SK-N-SH treated with all-trans-retinoic acid at 6 μM for 48 hours (cell line): ENCODE results near the gene AGR2.

Experiments
- ATAC-seq: fragments of 200-7000 bp; cut with Tn5 transposase; 3 replicates; pipeline ENCODE4 v1.9.1; 2020; ENCODE audit warnings: mild to moderate bottlenecking, moderate library complexity
- ARNTL ChIP-seq: fragments of 450-650 bp; formaldehyde crosslinking; IDR thresholded peaks from 2 replicates; pipeline ENCODE4 v1.5.0; 2020; ENCODE audit warnings: low read depth, mild to moderate bottlenecking, moderate library complexity, borderline replicate concordance
- BACH2 ChIP-seq: fragments of 250-450 bp; sonication (Bioruptor Pico); IDR thresholded peaks from 2 replicates; pipeline ENCODE4 v1.9.0; 2021; ENCODE audit warnings: mild to moderate bottlenecking, borderline replicate concordance
- CREB5 ChIP-seq: fragments of 250-450 bp; sonication (Bioruptor Pico); IDR thresholded peaks from 2 replicates; pipeline ENCODE4 v1.5.1; 2020; ENCODE audit warnings: low read depth, mild to moderate bottlenecking, moderate library complexity
- CSDC2 ChIP-seq: fragments of 250-450 bp; sonication (Bioruptor Pico); IDR thresholded peaks from 2 replicates; pipeline ENCODE4 v1.5.0; 2020; ENCODE audit warnings: mild to moderate bottlenecking, moderate library complexity
- ESRRG ChIP-seq: fragments of 250-450 bp; sonication (Bioruptor Pico); IDR thresholded peaks from 2 replicates; pipeline ENCODE4 v1.6.1; 2021; ENCODE audit warnings: mild to moderate bottlenecking
- GLIS3 ChIP-seq: fragments of 250-450 bp; sonication (Bioruptor Pico); IDR thresholded peaks from 2 replicates; pipeline ENCODE4 v1.5.0; 2020; ENCODE audit warnings: mild to moderate bottlenecking, moderate library complexity
- ISL1 ChIP-seq: fragments of 250-450 bp; sonication (Bioruptor Pico); IDR thresholded peaks from 2 replicates; pipeline ENCODE4 v2.1.2; 2022; ENCODE audit warnings: mild to moderate bottlenecking, moderate library complexity
- POU6F1 ChIP-seq: fragments of 250-450 bp; sonication (Bioruptor Pico); IDR thresholded peaks from 2 replicates; pipeline ENCODE4 v1.8.0; 2021; ENCODE audit warnings: low read depth, mild to moderate bottlenecking, moderate library complexity, borderline replicate concordance
- PPARA ChIP-seq: fragments of 250-450 bp; sonication (Bioruptor Pico); IDR thresholded peaks from 2 replicates; pipeline ENCODE4 v1.5.0; 2020; ENCODE audit warnings: mild to moderate bottlenecking, borderline replicate concordance
- RARB ChIP-seq: fragments of 250-450 bp; sonication (Bioruptor Pico); IDR thresholded peaks from 2 replicates; pipeline ENCODE4 v1.8.0; 2021; ENCODE audit warnings: mild to moderate bottlenecking, moderate library complexity
- SNAI2 ChIP-seq: fragments of 250-450 bp; sonication (Bioruptor Pico); IDR thresholded peaks from 2 replicates; pipeline ENCODE4 v1.5.0; 2020; ENCODE audit warnings: mild to moderate bottlenecking, moderate library complexity
- TCF4 ChIP-seq: fragments of 250-450 bp; sonication (Bioruptor Pico); IDR thresholded peaks from 2 replicates; pipeline ENCODE4 v1.8.0; 2021; ENCODE audit warnings: mild to moderate bottlenecking, moderate library complexity, borderline replicate concordance
- TOX ChIP-seq: fragments of 250-450 bp; sonication (Bioruptor Pico); IDR thresholded peaks from 2 replicates; pipeline ENCODE4 v1.8.0; 2021; ENCODE audit warnings: mild to moderate bottlenecking, moderate library complexity, borderline replicate concordance
- ZC3H10 ChIP-seq: fragments of 250-450 bp; sonication (Bioruptor Pico); IDR thresholded peaks from 2 replicates; pipeline ENCODE4 v1.5.1; 2021; ENCODE audit warnings: mild to moderate bottlenecking, moderate library complexity
- ZNF70 ChIP-seq: fragments of 450-650 bp; formaldehyde crosslinking; IDR thresholded peaks from 2 replicates; pipeline ENCODE4 v1.5.0; 2020; ENCODE audit warnings: mild to moderate bottlenecking, moderate library complexity
- ZNF8 ChIP-seq: fragments of 450-650 bp; formaldehyde crosslinking; IDR thresholded peaks from 2 replicates; pipeline ENCODE4 v1.5.0; 2020; ENCODE audit warnings: mild to moderate bottlenecking, moderate library complexity
- TF ChIP-seq, protein P1 (sequence below): fragments of 250-450 bp; sonication (Bioruptor Pico); IDR thresholded peaks from 2 replicates; pipeline ENCODE4 v1.5.0; 2020; ENCODE audit warnings: mild to moderate bottlenecking, moderate library complexity
- TF ChIP-seq, protein P2 (sequence below): fragments of 250-450 bp; sonication (Bioruptor Pico); IDR thresholded peaks from 2 replicates; pipeline ENCODE4 v1.5.1; 2021; ENCODE audit warnings: mild to moderate bottlenecking, moderate library complexity
- TF ChIP-seq, protein P3 (sequence below): fragments of 250-450 bp; sonication (Bioruptor Pico); IDR thresholded peaks from 2 replicates; pipeline ENCODE4 v1.8.0; 2020; ENCODE audit warnings: mild to moderate bottlenecking, moderate library complexity, borderline replicate concordance

AGR2 gene

DNA sequence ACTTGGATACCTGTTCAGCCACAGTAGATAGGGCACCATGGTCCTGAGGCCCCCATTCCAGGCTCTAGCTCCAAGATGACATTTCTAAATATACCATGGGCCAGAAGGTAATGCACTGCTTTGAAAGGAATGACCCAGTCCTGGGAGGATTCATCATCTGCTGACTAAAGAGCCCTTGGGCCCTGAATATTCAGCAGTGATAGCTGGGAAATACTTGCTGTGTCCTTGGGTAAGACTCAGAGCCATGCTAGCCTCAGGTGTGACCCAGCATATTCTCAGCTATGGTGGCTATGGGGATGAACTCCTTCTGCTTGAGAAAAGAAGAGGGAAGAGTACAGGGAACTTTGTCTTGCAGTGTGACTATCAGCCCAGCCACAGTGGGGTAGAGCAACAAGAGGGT, 21.3 kb upstream of the AGR2 start:
- no peak for TF ChIP-seq SNAI2

DNA sequence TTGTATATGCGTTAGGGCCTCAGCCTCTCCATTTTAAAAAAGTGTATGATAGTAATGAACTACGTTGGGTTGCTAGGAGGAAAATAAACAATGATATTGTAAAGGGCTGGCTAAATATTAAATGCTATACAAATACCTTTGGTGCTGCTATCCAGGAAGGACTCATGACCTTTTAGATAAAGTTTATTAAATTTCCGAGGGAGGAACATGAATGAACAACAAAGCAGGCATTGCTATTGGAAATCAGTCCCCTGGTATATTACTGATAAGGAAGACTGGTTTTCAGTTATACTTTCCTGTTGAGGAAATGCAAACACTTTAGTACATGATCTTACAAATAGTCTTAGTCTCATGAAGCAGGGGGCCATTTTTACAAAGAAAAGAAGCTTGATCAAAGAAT, 17.2 kb upstream of the AGR2 start:
- no peak for ATAC-seq
- TF ChIP-seq ISL1 (CRISPR knock-in tag) (no peak), ZNF70 (CRISPR knock-in tag) (no peak), ZNF8 (CRISPR knock-in tag) (no peak), PPARA (CRISPR knock-in tag) (no peak)
- TF ChIP-seq, all 23 proteins: peak for 0

More for the DNA sequence above, 21.3 kb upstream of the AGR2 start:
- ATAC-seq = no peak

DNA sequence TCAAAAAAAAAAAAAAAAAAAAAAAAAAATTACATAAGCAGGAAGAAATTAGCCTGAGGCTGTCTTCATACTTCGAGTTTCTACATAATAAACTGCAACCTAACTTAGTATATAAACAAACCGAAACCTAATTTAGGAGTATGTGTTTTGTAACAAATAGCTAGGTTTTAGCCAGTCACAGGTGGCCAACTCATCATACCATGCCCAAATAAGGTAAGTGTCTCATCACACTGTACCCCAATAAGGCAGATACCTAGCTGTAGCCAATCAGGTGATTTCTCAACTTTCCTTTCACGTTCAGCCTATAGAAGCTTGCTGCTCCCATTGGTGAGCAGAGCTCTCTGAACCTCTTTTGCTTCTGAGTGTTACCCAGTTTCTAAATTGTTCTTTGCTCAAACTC, 13.9 kb upstream of the AGR2 start:
- no peak for ATAC-seq
- TF ChIP-seq RARB (CRISPR knock-in tag) (no peak), TCF4 (no peak), ESRRG (no peak)
- TF ChIP-seq, protein P1, sequence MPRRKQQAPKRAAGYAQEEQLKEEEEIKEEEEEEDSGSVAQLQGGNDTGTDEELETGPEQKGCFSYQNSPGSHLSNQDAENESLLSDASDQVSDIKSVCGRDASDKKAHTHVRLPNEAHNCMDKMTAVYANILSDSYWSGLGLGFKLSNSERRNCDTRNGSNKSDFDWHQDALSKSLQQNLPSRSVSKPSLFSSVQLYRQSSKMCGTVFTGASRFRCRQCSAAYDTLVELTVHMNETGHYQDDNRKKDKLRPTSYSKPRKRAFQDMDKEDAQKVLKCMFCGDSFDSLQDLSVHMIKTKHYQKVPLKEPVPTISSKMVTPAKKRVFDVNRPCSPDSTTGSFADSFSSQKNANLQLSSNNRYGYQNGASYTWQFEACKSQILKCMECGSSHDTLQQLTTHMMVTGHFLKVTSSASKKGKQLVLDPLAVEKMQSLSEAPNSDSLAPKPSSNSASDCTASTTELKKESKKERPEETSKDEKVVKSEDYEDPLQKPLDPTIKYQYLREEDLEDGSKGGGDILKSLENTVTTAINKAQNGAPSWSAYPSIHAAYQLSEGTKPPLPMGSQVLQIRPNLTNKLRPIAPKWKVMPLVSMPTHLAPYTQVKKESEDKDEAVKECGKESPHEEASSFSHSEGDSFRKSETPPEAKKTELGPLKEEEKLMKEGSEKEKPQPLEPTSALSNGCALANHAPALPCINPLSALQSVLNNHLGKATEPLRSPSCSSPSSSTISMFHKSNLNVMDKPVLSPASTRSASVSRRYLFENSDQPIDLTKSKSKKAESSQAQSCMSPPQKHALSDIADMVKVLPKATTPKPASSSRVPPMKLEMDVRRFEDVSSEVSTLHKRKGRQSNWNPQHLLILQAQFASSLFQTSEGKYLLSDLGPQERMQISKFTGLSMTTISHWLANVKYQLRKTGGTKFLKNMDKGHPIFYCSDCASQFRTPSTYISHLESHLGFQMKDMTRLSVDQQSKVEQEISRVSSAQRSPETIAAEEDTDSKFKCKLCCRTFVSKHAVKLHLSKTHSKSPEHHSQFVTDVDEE = no peak
- TF ChIP-seq, all 23 proteins: peak for 0

GRCh38 chr7:16817536-16817935, 12.7 kb upstream of the AGR2 start:
- no peak for TF ChIP-seq POU6F1 (CRISPR knock-in tag)
- TF ChIP-seq ESRRG = no peak
- TF ChIP-seq ISL1 (CRISPR knock-in tag) = no peak
- TF ChIP-seq TCF4 = no peak
- TF ChIP-seq, protein P1 = no peak
- TF ChIP-seq GLIS3 (CRISPR knock-in tag) = no peak
- no peak for TF ChIP-seq SNAI2
- TF ChIP-seq TOX (CRISPR knock-in tag) = no peak
- no peak for TF ChIP-seq ARNTL (CRISPR knock-in tag)
- ATAC-seq = no peak

DNA sequence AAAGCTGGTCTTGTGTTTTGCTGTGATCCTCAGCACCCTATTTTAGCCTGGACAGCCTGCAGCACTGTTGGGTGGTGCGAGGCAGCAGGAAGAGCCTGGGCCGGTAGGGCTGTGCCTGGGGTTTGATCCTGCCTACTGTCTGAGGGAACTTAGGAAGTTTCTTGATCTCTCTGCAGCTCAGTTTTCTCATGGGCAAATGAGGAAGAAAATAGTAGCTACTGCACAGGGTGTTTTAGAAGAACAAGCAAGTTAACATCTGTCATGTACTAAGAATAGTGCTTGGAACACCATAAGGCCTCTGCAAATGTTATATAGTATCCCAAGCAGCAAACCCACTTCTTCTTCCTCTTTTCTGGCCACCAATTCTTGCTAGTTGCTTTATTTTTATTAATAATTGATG, 12.0 kb upstream of the AGR2 start:
- ATAC-seq = 0 out of 3 replicates have a peak, but pooled peaks have one; percentile 26
- no peak for TF ChIP-seq RARB (CRISPR knock-in tag)
- TF ChIP-seq, protein P1 = no peak
- no peak for TF ChIP-seq ISL1 (CRISPR knock-in tag)
- TF ChIP-seq TCF4 = no peak
- no peak for TF ChIP-seq GLIS3 (CRISPR knock-in tag)
- no peak for TF ChIP-seq ZNF8 (CRISPR knock-in tag)
- no peak for TF ChIP-seq BACH2
- TF ChIP-seq CSDC2 (CRISPR knock-in tag) = no peak
- TF ChIP-seq, protein P2, sequence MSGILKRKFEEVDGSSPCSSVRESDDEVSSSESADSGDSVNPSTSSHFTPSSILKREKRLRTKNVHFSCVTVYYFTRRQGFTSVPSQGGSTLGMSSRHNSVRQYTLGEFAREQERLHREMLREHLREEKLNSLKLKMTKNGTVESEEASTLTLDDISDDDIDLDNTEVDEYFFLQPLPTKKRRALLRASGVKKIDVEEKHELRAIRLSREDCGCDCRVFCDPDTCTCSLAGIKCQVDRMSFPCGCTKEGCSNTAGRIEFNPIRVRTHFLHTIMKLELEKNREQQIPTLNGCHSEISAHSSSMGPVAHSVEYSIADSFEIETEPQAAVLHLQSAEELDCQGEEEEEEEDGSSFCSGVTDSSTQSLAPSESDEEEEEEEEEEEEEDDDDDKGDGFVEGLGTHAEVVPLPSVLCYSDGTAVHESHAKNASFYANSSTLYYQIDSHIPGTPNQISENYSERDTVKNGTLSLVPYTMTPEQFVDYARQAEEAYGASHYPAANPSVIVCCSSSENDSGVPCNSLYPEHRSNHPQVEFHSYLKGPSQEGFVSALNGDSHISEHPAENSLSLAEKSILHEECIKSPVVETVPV (CRISPR knock-in tag) = no peak
- no peak for TF ChIP-seq CREB5 (CRISPR knock-in tag)
- TF ChIP-seq, protein P3, sequence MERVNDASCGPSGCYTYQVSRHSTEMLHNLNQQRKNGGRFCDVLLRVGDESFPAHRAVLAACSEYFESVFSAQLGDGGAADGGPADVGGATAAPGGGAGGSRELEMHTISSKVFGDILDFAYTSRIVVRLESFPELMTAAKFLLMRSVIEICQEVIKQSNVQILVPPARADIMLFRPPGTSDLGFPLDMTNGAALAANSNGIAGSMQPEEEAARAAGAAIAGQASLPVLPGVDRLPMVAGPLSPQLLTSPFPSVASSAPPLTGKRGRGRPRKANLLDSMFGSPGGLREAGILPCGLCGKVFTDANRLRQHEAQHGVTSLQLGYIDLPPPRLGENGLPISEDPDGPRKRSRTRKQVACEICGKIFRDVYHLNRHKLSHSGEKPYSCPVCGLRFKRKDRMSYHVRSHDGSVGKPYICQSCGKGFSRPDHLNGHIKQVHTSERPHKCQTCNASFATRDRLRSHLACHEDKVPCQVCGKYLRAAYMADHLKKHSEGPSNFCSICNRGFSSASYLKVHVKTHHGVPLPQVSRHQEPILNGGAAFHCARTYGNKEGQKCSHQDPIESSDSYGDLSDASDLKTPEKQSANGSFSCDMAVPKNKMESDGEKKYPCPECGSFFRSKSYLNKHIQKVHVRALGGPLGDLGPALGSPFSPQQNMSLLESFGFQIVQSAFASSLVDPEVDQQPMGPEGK (CRISPR knock-in tag) = no peak
- no peak for TF ChIP-seq ZC3H10 (CRISPR knock-in tag)
